ENCODE data around the gene FBN3. TPM values are rescaled to one million over a fixed set of nuclear protein-coding genes. Genes with fewer than 3 reads are reported as not detected.
"Not testable (repeated sequence)": the region's sequence is repeated elsewhere in the genome, so short reads cannot be mapped to it uniquely, and the experiment has no call there.

Gene FBN3
- total RNA-seq, 1 experiment from 2014 or later: not detected

DNA sequence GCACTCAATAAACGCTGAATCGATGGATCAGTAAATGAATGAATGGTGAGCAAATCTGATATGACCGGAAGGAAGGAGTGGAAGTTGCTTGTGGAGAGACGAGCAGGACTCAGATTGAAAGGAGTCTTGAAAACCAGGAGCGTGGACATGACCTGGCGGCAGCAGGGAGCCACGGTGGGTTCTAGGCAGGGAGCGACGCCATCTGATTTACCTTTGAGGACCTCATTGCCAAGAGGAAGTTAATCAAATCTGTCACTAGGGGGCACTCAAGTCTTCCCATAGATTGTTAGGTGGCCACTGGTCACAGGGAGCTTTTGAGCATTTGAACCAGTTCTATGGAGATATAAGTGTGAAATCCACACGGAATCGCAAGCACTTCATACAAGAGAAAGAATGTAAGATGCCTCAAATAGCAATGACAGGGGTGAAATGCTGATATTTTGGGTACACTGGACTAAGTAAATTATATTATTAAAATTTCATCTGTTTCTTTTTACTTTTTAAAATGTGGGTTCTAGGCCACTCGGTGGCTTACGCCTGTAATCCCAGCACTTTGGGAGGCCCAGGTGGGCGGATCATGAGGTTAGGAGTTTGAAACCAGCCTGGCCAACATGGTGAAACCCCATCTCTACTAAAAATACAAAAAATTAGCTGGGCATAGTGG, 9.2 kb upstream of the FBN3 start:
- H3K27ac ChIP-seq: no peak overlapping the region
- H3K36me3 ChIP-seq: no peaks in the 10 kb centered on the region
- no peaks in the 10 kb centered on the region for H3K4me1 ChIP-seq (replicated peaks)
- H3K4me3 ChIP-seq: no peak overlapping the region
- no peaks in the 10 kb centered on the region for H3K9me3 ChIP-seq (replicated peaks)
- peaks cover 3% of the 10 kb centered on the region; the same call in 1 of the 2 replicates for H3K27me3 ChIP-seq (replicated peaks)
- no peak for DNase-seq (ENCODE audit: low read depth in 1 of 2, low spot score in 2 of 2)

GRCh38 chr19:8155318-8155717, 5.9 kb upstream of the FBN3 start:
- Histone ChIP-seq H3K36me3 (no peaks in the 10 kb centered on the region), H3K9me3 (replicated peaks) (no peaks in the 10 kb centered on the region), H3K4me1 (replicated peaks) (no peaks in the 10 kb centered on the region), H3K27me3 (replicated peaks) (peaks cover 19% of the 10 kb centered on the region; the same call in 1 of the 2 replicates), H3K4me3 (no peak overlapping the region), H3K27ac (no peak overlapping the region)
- DNase-seq (ENCODE audit: low read depth in 1 of 2, low spot score in 2 of 2): no peak

DNA sequence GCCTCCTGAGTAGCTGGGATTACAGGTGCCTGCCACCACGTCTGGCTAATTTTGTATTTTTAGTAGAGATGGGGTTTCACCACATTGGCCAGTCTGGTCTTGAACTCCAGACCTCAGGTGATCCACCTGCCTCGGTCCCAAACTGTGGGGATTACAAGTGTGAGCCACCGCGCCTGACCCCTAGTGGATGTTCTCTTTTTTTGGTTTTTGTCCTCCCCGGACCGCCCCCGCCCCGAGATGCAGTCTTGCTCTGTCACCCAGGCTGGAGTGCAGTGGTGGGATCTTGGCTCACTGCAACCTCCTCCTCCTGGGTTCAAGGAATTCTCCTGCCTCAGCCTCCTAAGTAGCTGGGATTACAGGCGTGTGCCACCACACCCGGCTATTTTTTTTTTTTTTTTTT, 4.6 kb upstream of the FBN3 start:
- H3K4me1 ChIP-seq (replicated peaks); H3K4me3 ChIP-seq; H3K36me3 ChIP-seq; H3K9me3 ChIP-seq (replicated peaks); H3K27ac ChIP-seq; DNase-seq (ENCODE audit: low read depth in 1 of 2, low spot score in 2 of 2): not testable (repeated sequence)
- H3K27me3 ChIP-seq (replicated peaks): peaks cover 24% of the 10 kb centered on the region

GRCh38 chr19:8151767-8152035, 2.3 kb upstream of the FBN3 start:
- peaks cover 44% of the 10 kb centered on the region for H3K27me3 ChIP-seq (replicated peaks)
- DNase-seq (ENCODE audit: low read depth in 1 of 2, low spot score in 2 of 2): no peak
- no peak overlapping the region for H3K27ac ChIP-seq
- H3K36me3 ChIP-seq: no peaks in the 10 kb centered on the region
- no peaks in the 10 kb centered on the region for H3K4me1 ChIP-seq (replicated peaks)
- no peak overlapping the region for H3K4me3 ChIP-seq
- H3K9me3 ChIP-seq (replicated peaks): no peaks in the 10 kb centered on the region

- Histone ChIP-seq H3K9me3 (replicated peaks) (no peaks in the 10 kb centered on the region), H3K27me3 (replicated peaks) (peaks cover 49% of the 10 kb centered on the region), H3K36me3 (no peaks in the 10 kb centered on the region), H3K4me1 (replicated peaks) (no peaks in the 10 kb centered on the region), H3K4me3 (no peak overlapping the region), H3K27ac (no peak overlapping the region)
- DNase-seq (ENCODE audit: low read depth in 1 of 2, low spot score in 2 of 2): no peak
Measured at GRCh38 chr19:8150998-8151766, 1.8 kb upstream of the FBN3 start.

DNA sequence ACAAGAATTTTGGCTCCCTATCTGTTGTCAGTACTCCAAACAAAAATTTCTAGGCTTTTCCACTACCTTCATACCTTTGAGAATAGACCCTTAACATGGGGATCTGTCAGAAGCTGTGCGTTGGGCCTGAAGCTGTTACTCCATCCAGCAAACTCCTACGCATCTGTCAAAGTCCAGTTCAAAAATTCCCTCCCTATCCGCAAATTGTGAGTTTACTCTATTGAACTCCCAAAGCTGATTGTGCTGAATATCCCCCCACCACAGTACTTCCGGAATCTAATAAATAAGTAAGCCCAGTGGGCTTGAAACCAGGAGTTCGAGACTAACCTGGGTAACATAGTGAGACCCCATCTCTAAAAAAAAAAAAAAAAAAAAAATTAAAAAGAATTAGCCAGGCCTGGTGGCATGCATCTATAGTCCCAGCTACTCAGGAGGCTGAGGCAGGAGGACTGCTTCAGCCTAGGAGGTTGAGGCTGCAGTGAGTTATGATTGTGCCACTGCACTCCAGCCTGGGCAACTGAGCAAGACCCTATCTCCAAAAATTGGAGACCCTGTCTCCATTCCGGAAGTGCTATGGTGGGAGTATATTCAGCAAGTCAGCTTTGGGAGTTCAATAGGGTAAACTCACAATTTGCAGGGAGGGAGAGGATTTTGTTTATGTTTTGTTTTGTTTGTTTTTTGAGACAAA, 930 bp upstream of the FBN3 start:
- no peak overlapping the region for H3K4me3 ChIP-seq
- peaks cover 49% of the 10 kb centered on the region for H3K27me3 ChIP-seq (replicated peaks)
- H3K36me3 ChIP-seq: no peaks in the 10 kb centered on the region
- H3K9me3 ChIP-seq (replicated peaks): no peaks in the 10 kb centered on the region
- H3K4me1 ChIP-seq (replicated peaks): no peaks in the 10 kb centered on the region
- H3K27ac ChIP-seq: no peak overlapping the region
- no peak for DNase-seq (ENCODE audit: low read depth in 1 of 2, low spot score in 2 of 2)

- Histone ChIP-seq H3K27me3 (replicated peaks) (peaks cover 54% of the 10 kb centered on the region), H3K9me3 (replicated peaks) (no peaks in the 10 kb centered on the region), H3K4me1 (replicated peaks) (no peaks in the 10 kb centered on the region), H3K36me3 (no peaks in the 10 kb centered on the region), H3K4me3 (no peak overlapping the region), H3K27ac (no peak overlapping the region)
- DNase-seq (ENCODE audit: low read depth in 1 of 2, low spot score in 2 of 2): no peak
Measured at GRCh38 chr19:8148410-8149260, 757 bp downstream of the FBN3 start.

- no peak overlapping the region for H3K4me3 ChIP-seq
- H3K9me3 ChIP-seq (replicated peaks): no peaks in the 10 kb centered on the region
- H3K36me3 ChIP-seq: no peaks in the 10 kb centered on the region
- H3K27ac ChIP-seq: no peak overlapping the region
- no peak for DNase-seq (ENCODE audit: low read depth in 1 of 2, low spot score in 2 of 2)
- H3K27me3 ChIP-seq (replicated peaks): peaks cover 53% of the 10 kb centered on the region
- no peaks in the 10 kb centered on the region for H3K4me1 ChIP-seq (replicated peaks)
Measured at GRCh38 chr19:8148088-8148409, 1.3 kb downstream of the FBN3 start.

DNA sequence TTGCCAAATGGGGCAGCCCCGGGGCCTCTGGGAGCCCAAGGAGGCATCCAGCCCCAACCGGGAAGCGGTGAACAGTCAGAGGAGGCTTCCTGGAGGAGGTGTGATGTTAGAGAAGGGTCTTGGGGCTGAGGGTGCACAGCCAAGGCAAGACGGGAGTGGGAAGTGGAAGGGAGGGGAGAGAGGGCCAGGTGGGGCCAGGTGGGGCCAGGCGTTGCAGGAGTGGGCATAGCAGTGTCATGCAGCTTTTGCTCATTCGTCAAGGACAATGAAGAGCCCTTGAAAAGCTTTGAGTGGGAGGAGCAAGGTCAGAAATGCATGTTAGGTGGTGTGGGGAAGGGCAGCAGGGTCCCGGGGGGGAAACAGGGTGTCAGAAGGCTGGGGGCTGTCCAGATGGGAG, 1.8 kb downstream of the FBN3 start:
- DNase-seq (ENCODE audit: low read depth in 1 of 2, low spot score in 2 of 2): no peak
- Histone ChIP-seq H3K4me3 (no peak overlapping the region), H3K27ac (no peak overlapping the region), H3K9me3 (replicated peaks) (no peaks in the 10 kb centered on the region), H3K4me1 (replicated peaks) (no peaks in the 10 kb centered on the region), H3K27me3 (replicated peaks) (peaks cover 51% of the 10 kb centered on the region), H3K36me3 (no peaks in the 10 kb centered on the region)

DNA sequence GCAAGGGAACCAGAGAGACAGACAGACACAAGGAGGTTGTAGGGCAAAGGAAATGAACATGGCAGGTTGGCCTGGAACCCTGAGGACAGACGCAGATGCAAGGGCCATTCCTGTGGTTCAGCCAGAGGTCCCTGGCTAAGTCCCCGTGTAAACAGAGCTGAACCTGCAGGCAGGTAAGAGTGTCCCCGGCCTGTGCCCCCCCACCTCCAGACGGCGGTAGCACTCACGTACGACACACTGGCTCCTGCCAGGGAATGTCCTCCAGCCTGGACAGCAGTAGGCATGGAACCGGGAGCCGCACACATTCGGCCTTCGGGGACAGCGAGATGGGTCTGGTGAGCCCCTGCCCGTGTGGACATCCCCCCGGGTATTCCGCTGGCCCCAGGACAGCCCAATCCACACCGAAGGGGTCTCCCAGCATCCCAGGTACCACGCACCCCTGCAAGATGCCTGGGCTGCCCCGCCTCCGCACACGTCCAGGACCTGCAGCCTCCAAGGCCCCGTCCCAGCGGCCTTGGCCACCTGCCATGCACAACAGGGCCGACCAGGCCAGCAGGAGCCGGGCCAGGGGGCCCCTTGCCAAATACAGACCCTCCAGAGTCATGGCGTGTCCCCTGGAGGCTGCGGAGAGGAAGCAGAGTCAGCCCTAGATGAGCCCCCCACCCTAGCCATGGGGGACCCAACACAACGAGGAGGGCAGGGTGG, 2.4 kb downstream of the FBN3 start:
- H3K4me3 ChIP-seq: no peak overlapping the region
- no peak for DNase-seq (ENCODE audit: low read depth in 1 of 2, low spot score in 2 of 2)
- H3K36me3 ChIP-seq: no peaks in the 10 kb centered on the region

GRCh38 chr19:8144273-8144995, 5.0 kb downstream of the FBN3 start:
- Histone ChIP-seq H3K36me3 (no peaks in the 10 kb centered on the region), H3K4me1 (replicated peaks) (no peaks in the 10 kb centered on the region), H3K9me3 (replicated peaks) (no peaks in the 10 kb centered on the region), H3K27ac (no peak overlapping the region), H3K27me3 (replicated peaks) (peaks cover 33% of the 10 kb centered on the region), H3K4me3 (no peak overlapping the region)
- no peak for DNase-seq (ENCODE audit: low read depth in 1 of 2, low spot score in 2 of 2)

More for the DNA sequence above, 2.4 kb downstream of the FBN3 start:
- Histone ChIP-seq H3K27ac (no peak overlapping the region), H3K4me1 (replicated peaks) (no peaks in the 10 kb centered on the region), H3K9me3 (replicated peaks) (no peaks in the 10 kb centered on the region), H3K27me3 (replicated peaks) (peaks cover 49% of the 10 kb centered on the region)

GRCh38 chr19:8143041-8143440, 6.4 kb downstream of the FBN3 start:
- Histone ChIP-seq H3K27ac (no peak overlapping the region), H3K4me3 (no peak overlapping the region), H3K9me3 (replicated peaks) (no peaks in the 10 kb centered on the region), H3K27me3 (replicated peaks) (peaks cover 23% of the 10 kb centered on the region), H3K36me3 (no peaks in the 10 kb centered on the region), H3K4me1 (replicated peaks) (no peaks in the 10 kb centered on the region)
- no peak for DNase-seq (ENCODE audit: low read depth in 1 of 2, low spot score in 2 of 2)

DNA sequence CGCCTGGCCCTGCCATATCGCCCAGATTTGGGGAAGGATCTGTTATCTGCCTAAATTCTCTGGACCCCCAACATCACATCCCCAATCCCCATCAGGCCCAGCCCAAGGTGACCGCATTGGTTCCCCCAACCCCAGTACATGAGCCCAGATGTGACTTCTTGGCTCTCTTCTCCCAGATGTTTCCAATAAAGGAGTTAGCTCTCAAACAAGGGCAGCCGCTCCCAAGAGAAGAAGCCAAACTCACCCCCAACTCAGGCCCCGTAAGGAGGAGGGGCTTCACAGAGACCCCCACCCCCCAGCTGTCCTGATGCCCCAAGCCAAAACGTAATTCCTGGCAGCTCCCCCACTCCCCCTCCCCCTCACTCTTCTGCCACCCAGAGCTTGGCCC, 6.9 kb downstream of the FBN3 start:
- no peak for DNase-seq (ENCODE audit: low read depth in 1 of 2, low spot score in 2 of 2)
- H3K4me3 ChIP-seq: no peak overlapping the region
- H3K4me1 ChIP-seq (replicated peaks): no peaks in the 10 kb centered on the region
- no peak overlapping the region for H3K27ac ChIP-seq
- H3K9me3 ChIP-seq (replicated peaks): no peaks in the 10 kb centered on the region
- no peaks in the 10 kb centered on the region for H3K36me3 ChIP-seq
- peaks cover 20% of the 10 kb centered on the region for H3K27me3 ChIP-seq (replicated peaks)

Measured in SJSA1 (cell line).